HepG2 (cell line): ENCODE measurements around the gene ANAPC2. TPM values are rescaled to one million over a fixed set of nuclear protein-coding genes. Genes with fewer than 3 reads are reported as not detected.
A peak's percentile ranks its signal among the peaks of the same experiment; 100 is the strongest.

Source experiments
- CBX2 ChIP-seq, 2 experiments: fragments of 200-600 bp in 1 of 2; sonication (generic); formaldehyde crosslinking in 1 of 2; IDR thresholded peaks; 2 replicates each; pipeline versions ENCODE4 v1.7.0 to v1.8.1; 2018 to 2022; ENCODE audit warnings: low read depth in 2 of 2, low read length in 1 of 2, mild to moderate bottlenecking in 1 of 2, missing genetic modification reagents in 1 of 2
- CHD4 ChIP-seq: fragments of 200-600 bp; sonication (generic); IDR thresholded peaks from 2 replicates; pipeline ENCODE4 v1.7.0; 2017; ENCODE audit warnings: mild to moderate bottlenecking, low read length, borderline replicate concordance
- ESRRA ChIP-seq: sonication (generic); formaldehyde crosslinking; IDR thresholded peaks from 2 replicates; pipeline ENCODE4 v1.5.1; 2020; ENCODE audit warnings: mild to moderate bottlenecking, low read depth, missing genetic modification reagents
- FOXA3 ChIP-seq: IDR thresholded peaks from 2 replicates; pipeline ENCODE4 v1.6.1; 2016; ENCODE audit warnings: missing genetic modification reagents, missing compliant biosample characterization
- HNRNPL ChIP-seq: fragments of 200-400 bp; formaldehyde crosslinking; IDR thresholded peaks from 2 replicates; pipeline ENCODE4 v1.6.1; 2017; ENCODE audit warnings: mild to moderate bottlenecking, low read depth, low read length
- IRF1 ChIP-seq: sonication (generic); formaldehyde crosslinking; IDR thresholded peaks from 2 replicates; pipeline ENCODE4 v1.4.0; 2020; ENCODE audit warnings: low read depth, mild to moderate bottlenecking, missing genetic modification reagents
- KAT8 ChIP-seq: IDR thresholded peaks from 2 replicates; pipeline ENCODE4 v1.6.1; 2016; ENCODE audit warnings: missing genetic modification reagents, missing compliant biosample characterization
- KDM1A ChIP-seq: IDR thresholded peaks from 2 replicates; pipeline ENCODE4 v1.6.1; 2016; ENCODE audit warnings: missing compliant biosample characterization
- MATR3 ChIP-seq: sonication (generic); formaldehyde crosslinking; IDR thresholded peaks from 2 replicates; pipeline ENCODE4 v1.4.0; 2020; ENCODE audit warnings: missing genetic modification reagents
- MIER2 ChIP-seq: IDR thresholded peaks from 2 replicates; pipeline ENCODE4 v1.6.1; 2016; ENCODE audit warnings: missing biosample characterization, missing genetic modification reagents
- MYC ChIP-seq: sonication (generic); formaldehyde crosslinking; IDR thresholded peaks from 2 replicates; pipeline ENCODE4 v1.9.0; 2021; ENCODE audit warnings: missing genetic modification reagents, borderline replicate concordance
- NCOA5 ChIP-seq: sonication (generic); formaldehyde crosslinking; IDR thresholded peaks from 2 replicates; pipeline ENCODE4 v1.4.0; 2020; ENCODE audit warnings: missing genetic modification reagents
- RNF2 ChIP-seq: fragments of 450-650 bp; conservative IDR thresholded peaks from 2 replicates; pipeline ENCODE4 v1.6.1; 2016; ENCODE audit warnings: low read depth
- SAP130 ChIP-seq: IDR thresholded peaks from 2 replicates; pipeline ENCODE4 v1.6.1; 2016; ENCODE audit warnings: low read depth
- SMAD1 ChIP-seq: sonication (generic); formaldehyde crosslinking; IDR thresholded peaks from 2 replicates; pipeline ENCODE4 v1.4.0; 2020; ENCODE audit warnings: missing genetic modification reagents, low read depth, mild to moderate bottlenecking, borderline replicate concordance
- SMC3 ChIP-seq: IDR thresholded peaks from 2 replicates; pipeline ENCODE4 v1.6.1; 2011; ENCODE audit warnings: low read length, improper control_type of control experiment
- TRAFD1 ChIP-seq: sonication (generic); formaldehyde crosslinking; IDR thresholded peaks from 2 replicates; pipeline ENCODE4 v1.5.1; 2020; ENCODE audit warnings: missing genetic modification reagents, mild to moderate bottlenecking, borderline replicate concordance
- ZMYM3 ChIP-seq: sonication (generic); formaldehyde crosslinking; IDR thresholded peaks from 2 replicates; pipeline ENCODE4 v1.5.1; 2020; ENCODE audit warnings: mild to moderate bottlenecking, missing genetic modification reagents
- ZNF20 ChIP-seq: sonication (generic); formaldehyde crosslinking; IDR thresholded peaks from 2 replicates; pipeline ENCODE4 v1.4.0; 2020; ENCODE audit warnings: mild to moderate bottlenecking, moderate library complexity, missing genetic modification reagents
- ZNF512 ChIP-seq: sonication (generic); formaldehyde crosslinking; IDR thresholded peaks from 2 replicates; pipeline ENCODE4 v1.4.0; 2020; ENCODE audit warnings: mild to moderate bottlenecking, missing genetic modification reagents
- ZNF546 ChIP-seq: sonication (generic); formaldehyde crosslinking; conservative IDR thresholded peaks from 2 replicates; pipeline ENCODE4 v1.8.1; 2023; ENCODE audit warnings: mild to moderate bottlenecking, missing genetic modification reagents
- ZNF556 ChIP-seq: sonication (generic); formaldehyde crosslinking; IDR thresholded peaks from 2 replicates; pipeline ENCODE4 v1.4.0; 2020; ENCODE audit warnings: mild to moderate bottlenecking, missing genetic modification reagents, borderline replicate concordance
- ZNF672 ChIP-seq: sonication (generic); formaldehyde crosslinking; IDR thresholded peaks from 2 replicates; pipeline ENCODE4 v1.8.1; 2022; ENCODE audit warnings: missing genetic modification reagents
- ZNF784 ChIP-seq: sonication (generic); formaldehyde crosslinking; IDR thresholded peaks from 2 replicates; pipeline ENCODE4 v1.5.1; 2020; ENCODE audit warnings: missing genetic modification reagents, mild to moderate bottlenecking, borderline replicate concordance
- ZSCAN22 ChIP-seq: sonication (generic); formaldehyde crosslinking; IDR thresholded peaks from 2 replicates; pipeline ENCODE4 v1.4.0; 2020; ENCODE audit warnings: mild to moderate bottlenecking, missing genetic modification reagents
- polyA plus RNA-seq, 8 experiments: library from polyadenylated mRNA; depleted of rRNA in 3 of 8; stranded (reverse) in 7 of 8; unstranded in 1 of 8; fragments of >200 nt; fragmentation: Illumina TruSeq in 4 of 8; extraction: Trizol in 4 of 8; gene quantifications; 2 replicates each; pipeline versions ENCODE4 v1.2.1 to v1.2.3, GENCODE V29; 2011 to 2016; ENCODE audit warnings: low read depth in 4 of 8, missing spikeins in 1 of 8, mixed read lengths in 1 of 8; ENCODE audit not compliant: insufficient read depth in 1 of 8
- total RNA-seq, 5 experiments: library from RNA; depleted of rRNA; stranded (reverse); fragments of >200 nt; fragmentation: Illumina TruSeq; extraction: Trizol; gene quantifications; 2 replicates each; pipeline ENCODE4 v1.2.3, GENCODE V29; 2016; ENCODE audit warnings: low read depth in 1 of 5

Gene ANAPC2
- total and polyA plus RNA-seq, 2 of the 13 experiments (the other 11 are each of a cell fraction or from before 2014, with no cell fraction given), result 12.3 to 15.4 TPM

- TF ChIP-seq ZNF546 (CRISPR knock-in tag) (no peak), ZNF556 (CRISPR knock-in tag) (peak; percentile 10; the same call in 1 of the 2 replicates), ZNF20 (CRISPR knock-in tag) (no peak), ZNF512 (no peak), CBX2 (IDR thresholded peaks at IDR 0.05; ENCODE audit: low read depth, low read length) (no peak), CBX2 (CRISPR knock-in tag; IDR thresholded peaks at IDR 0.05; ENCODE audit: low read depth) (no peak), ZNF784 (peak; percentile 60; the same call in 1 of the 2 replicates), SAP130 (CRISPR knock-in tag) (peak; percentile 89), MYC (CRISPR knock-in tag) (peak; percentile 33; the same call in 1 of the 2 replicates), SMC3 (no peak), NCOA5 (no peak), FOXA3 (CRISPR knock-in tag) (peak; percentile 32; the same call in 1 of the 2 replicates), KAT8 (no peak; the same call in 1 of the 2 replicates), HNRNPL (0 out of 2 replicates have a peak, but pooled peaks have one; percentile 82), MIER2 (CRISPR knock-in tag) (no peak), ZSCAN22 (CRISPR knock-in tag) (0 out of 2 replicates have a peak, but pooled peaks have one; percentile 19), RNF2 (no peak), ZMYM3 (CRISPR knock-in tag) (no peak), ESRRA (CRISPR knock-in tag) (no peak), KDM1A (CRISPR knock-in tag) (no peak), CHD4 (no peak), MATR3 (CRISPR knock-in tag) (no peak), ZNF672 (CRISPR knock-in tag) (no peak), SMAD1 (no peak), TRAFD1 (CRISPR knock-in tag) (no peak), IRF1 (CRISPR knock-in tag) (no peak)
Observed at GRCh38 chr9:137217276-137218211, 29.2 kb upstream of the ANAPC2 start (continued).
